GM12878 (cell line): ENCODE data around the gene KCTD16. TPM values are rescaled to one million over a fixed set of nuclear protein-coding genes. Genes with fewer than 3 reads are reported as not detected.

ENCODE experiments used
- ATF7 ChIP-seq: fragments of 450-650 bp; IDR thresholded peaks from 2 replicates; pipeline ENCODE4 v1.6.1; 2016; ENCODE audit warnings: low read depth, mild to moderate bottlenecking
- CBX5 ChIP-seq: sonication (generic); IDR thresholded peaks from 2 replicates; pipeline ENCODE4 v1.6.1; 2016; ENCODE audit warnings: low read depth, moderate library complexity, mild to moderate bottlenecking, inconsistent platforms
- E2F4 ChIP-seq: IDR thresholded peaks from 2 replicates; pipeline ENCODE4 v1.6.1; 2012; ENCODE audit warnings: low read depth, low read length, improper control_type of control experiment
- FOXM1 ChIP-seq: IDR thresholded peaks from 2 replicates; pipeline ENCODE4 v1.6.1; 2012; ENCODE audit warnings: low read depth, mild to moderate bottlenecking, inconsistent platforms, low read length, moderate library complexity
- IRF5 ChIP-seq: fragments of 450-650 bp; IDR thresholded peaks from 2 replicates; pipeline ENCODE4 v1.6.1; 2017; ENCODE audit warnings: borderline replicate concordance
- JUNB ChIP-seq: IDR thresholded peaks from 2 replicates; pipeline ENCODE4 v1.6.1; 2016; ENCODE audit warnings: antibody characterized with exemption, mild to moderate bottlenecking
- JUND ChIP-seq: IDR thresholded peaks from 2 replicates; pipeline ENCODE4 v1.6.1; 2012; ENCODE audit warnings: low read depth, mild to moderate bottlenecking, low read length, improper control_type of control experiment, moderate library complexity
- PAX8 ChIP-seq: fragments of 450-650 bp; IDR thresholded peaks from 2 replicates; pipeline ENCODE4 v1.6.1; 2017; ENCODE audit warnings: mild to moderate bottlenecking, moderate library complexity
- PML ChIP-seq: IDR thresholded peaks from 2 replicates; pipeline ENCODE4 v1.6.1; 2012; ENCODE audit warnings: low read length, inconsistent platforms
- POLR2A ChIP-seq: IDR thresholded peaks from 2 replicates; pipeline ENCODE4 v1.6.1; 2011; ENCODE audit warnings: low read depth, mild to moderate bottlenecking, low read length
- REST ChIP-seq: IDR thresholded peaks from 2 replicates; pipeline ENCODE4 v1.6.1; 2012; ENCODE audit warnings: mild to moderate bottlenecking, low read depth, low read length
- SIN3A ChIP-seq: IDR thresholded peaks from 2 replicates; pipeline ENCODE4 v1.6.1; 2012; ENCODE audit warnings: low read depth, low read length, improper control_type of control experiment
- SMAD1 ChIP-seq: fragments of 450-650 bp; IDR thresholded peaks from 2 replicates; pipeline ENCODE4 v1.6.1; 2018; ENCODE audit warnings: mild to moderate bottlenecking, low read depth; ENCODE audit not compliant: partially characterized antibody
- WRNIP1 ChIP-seq: IDR thresholded peaks from 2 replicates; pipeline ENCODE4 v1.6.1; 2011; ENCODE audit warnings: low read depth, low read length, improper control_type of control experiment, borderline replicate concordance
- YBX1 ChIP-seq: fragments of 450-650 bp; IDR thresholded peaks from 2 replicates; pipeline ENCODE4 v1.6.1; 2016; ENCODE audit warnings: antibody characterized with exemption
- ZNF207 ChIP-seq: fragments of 450-650 bp; IDR thresholded peaks from 2 replicates; pipeline ENCODE4 v1.6.1; 2014; ENCODE audit warnings: antibody characterized with exemption, mild to moderate bottlenecking, borderline replicate concordance
- polyA plus RNA-seq, 11 experiments: library from polyadenylated mRNA; depleted of rRNA in 4 of 11; unstranded in 6 of 11; stranded (reverse) in 5 of 11; fragments of >200 nt; fragmentation: Nextera tagmentation in 4 of 11; fragmentation: Illumina TruSeq in 1 of 11; extraction: Ambion mirVana in 4 of 11; extraction: Trizol in 1 of 11; gene quantifications; 1 replicate in 1 of 11; 2 replicates in 10 of 11; pipeline versions ENCODE4 v1.2.1 to v1.2.3, GENCODE V29; 2011 to 2016; ENCODE audit warnings: inconsistent platforms in 2 of 11, missing spikeins in 2 of 11, low read depth in 1 of 11
- total RNA-seq, 4 experiments: library from RNA; depleted of rRNA in 3 of 4; stranded (reverse); fragments of >200 nt in 3 of 4; fragmentation: Illumina TruSeq in 1 of 4; extraction: Trizol in 1 of 4; gene quantifications; 2 replicates each; pipeline versions ENCODE4 v1.2.1 to v1.2.3, GENCODE V29; 2013 to 2021
- TF ChIP-seq, protein P1 (sequence below): fragments of 450-650 bp; IDR thresholded peaks from 2 replicates; pipeline ENCODE4 v1.6.1; 2018; ENCODE audit warnings: mild to moderate bottlenecking, low read depth, moderate library complexity; ENCODE audit not compliant: partially characterized antibody
- TF ChIP-seq, protein P2 (sequence below): fragments of 450-650 bp; IDR thresholded peaks from 2 replicates; pipeline ENCODE4 v1.6.1; 2017; ENCODE audit warnings: mild to moderate bottlenecking, moderate library complexity

The KCTD16 gene
- total and polyA plus RNA-seq, 10 of the 15 experiments (the other 5 are each of a cell fraction or from before 2014, with no cell fraction given): 0.03 to 0.10 (median 0.06) TPM; not detected in 3

- TF ChIP-seq, protein P1, sequence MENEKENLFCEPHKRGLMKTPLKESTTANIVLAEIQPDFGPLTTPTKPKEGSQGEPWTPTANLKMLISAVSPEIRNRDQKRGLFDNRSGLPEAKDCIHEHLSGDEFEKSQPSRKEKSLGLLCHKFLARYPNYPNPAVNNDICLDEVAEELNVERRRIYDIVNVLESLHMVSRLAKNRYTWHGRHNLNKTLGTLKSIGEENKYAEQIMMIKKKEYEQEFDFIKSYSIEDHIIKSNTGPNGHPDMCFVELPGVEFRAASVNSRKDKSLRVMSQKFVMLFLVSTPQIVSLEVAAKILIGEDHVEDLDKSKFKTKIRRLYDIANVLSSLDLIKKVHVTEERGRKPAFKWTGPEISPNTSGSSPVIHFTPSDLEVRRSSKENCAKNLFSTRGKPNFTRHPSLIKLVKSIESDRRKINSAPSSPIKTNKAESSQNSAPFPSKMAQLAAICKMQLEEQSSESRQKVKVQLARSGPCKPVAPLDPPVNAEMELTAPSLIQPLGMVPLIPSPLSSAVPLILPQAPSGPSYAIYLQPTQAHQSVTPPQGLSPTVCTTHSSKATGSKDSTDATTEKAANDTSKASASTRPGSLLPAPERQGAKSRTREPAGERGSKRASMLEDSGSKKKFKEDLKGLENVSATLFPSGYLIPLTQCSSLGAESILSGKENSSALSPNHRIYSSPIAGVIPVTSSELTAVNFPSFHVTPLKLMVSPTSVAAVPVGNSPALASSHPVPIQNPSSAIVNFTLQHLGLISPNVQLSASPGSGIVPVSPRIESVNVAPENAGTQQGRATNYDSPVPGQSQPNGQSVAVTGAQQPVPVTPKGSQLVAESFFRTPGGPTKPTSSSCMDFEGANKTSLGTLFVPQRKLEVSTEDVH: no peak
- peak; percentile 82; the same call in 1 of the 2 replicates for TF ChIP-seq FOXM1
- no peak for TF ChIP-seq IRF5
- no peak for TF ChIP-seq JUND
- no peak for TF ChIP-seq PML
- TF ChIP-seq WRNIP1: no peak
- TF ChIP-seq POLR2A: no peak
- TF ChIP-seq ATF7: no peak
- 0 out of 2 replicates have a peak, but pooled peaks have one; percentile 26 for TF ChIP-seq CBX5
- TF ChIP-seq ZNF207: no peak
- no peak for TF ChIP-seq YBX1
- TF ChIP-seq, protein P2, sequence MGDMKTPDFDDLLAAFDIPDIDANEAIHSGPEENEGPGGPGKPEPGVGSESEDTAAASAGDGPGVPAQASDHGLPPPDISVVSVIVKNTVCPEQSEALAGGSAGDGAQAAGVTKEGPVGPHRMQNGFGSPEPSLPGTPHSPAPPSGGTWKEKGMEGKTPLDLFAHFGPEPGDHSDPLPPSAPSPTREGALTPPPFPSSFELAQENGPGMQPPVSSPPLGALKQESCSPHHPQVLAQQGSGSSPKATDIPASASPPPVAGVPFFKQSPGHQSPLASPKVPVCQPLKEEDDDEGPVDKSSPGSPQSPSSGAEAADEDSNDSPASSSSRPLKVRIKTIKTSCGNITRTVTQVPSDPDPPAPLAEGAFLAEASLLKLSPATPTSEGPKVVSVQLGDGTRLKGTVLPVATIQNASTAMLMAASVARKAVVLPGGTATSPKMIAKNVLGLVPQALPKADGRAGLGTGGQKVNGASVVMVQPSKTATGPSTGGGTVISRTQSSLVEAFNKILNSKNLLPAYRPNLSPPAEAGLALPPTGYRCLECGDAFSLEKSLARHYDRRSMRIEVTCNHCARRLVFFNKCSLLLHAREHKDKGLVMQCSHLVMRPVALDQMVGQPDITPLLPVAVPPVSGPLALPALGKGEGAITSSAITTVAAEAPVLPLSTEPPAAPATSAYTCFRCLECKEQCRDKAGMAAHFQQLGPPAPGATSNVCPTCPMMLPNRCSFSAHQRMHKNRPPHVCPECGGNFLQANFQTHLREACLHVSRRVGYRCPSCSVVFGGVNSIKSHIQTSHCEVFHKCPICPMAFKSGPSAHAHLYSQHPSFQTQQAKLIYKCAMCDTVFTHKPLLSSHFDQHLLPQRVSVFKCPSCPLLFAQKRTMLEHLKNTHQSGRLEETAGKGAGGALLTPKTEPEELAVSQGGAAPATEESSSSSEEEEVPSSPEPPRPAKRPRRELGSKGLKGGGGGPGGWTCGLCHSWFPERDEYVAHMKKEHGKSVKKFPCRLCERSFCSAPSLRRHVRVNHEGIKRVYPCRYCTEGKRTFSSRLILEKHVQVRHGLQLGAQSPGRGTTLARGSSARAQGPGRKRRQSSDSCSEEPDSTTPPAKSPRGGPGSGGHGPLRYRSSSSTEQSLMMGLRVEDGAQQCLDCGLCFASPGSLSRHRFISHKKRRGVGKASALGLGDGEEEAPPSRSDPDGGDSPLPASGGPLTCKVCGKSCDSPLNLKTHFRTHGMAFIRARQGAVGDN: no peak
- no peak for TF ChIP-seq PAX8
- no peak for TF ChIP-seq SMAD1
- TF ChIP-seq JUNB: peak; percentile 81
- no peak for TF ChIP-seq REST
- no peak for TF ChIP-seq SIN3A
- TF ChIP-seq E2F4: no peak
Observed at GRCh38 chr5:144189800-144190429, 19.2 kb downstream of the KCTD16 start (continued).
